OCI-LY3 (cell line): ENCODE measurements around the gene DCC.

ENCODE experiments used
- EZH2phosphoT487 ChIP-seq: fragments of 200-600 bp; shearing (Covaris generic); IDR thresholded peaks from 2 replicates; pipeline ENCODE4 v1.6.1; 2018; ENCODE audit warnings: antibody characterized with exemption, mixed run types, low read depth
- TF ChIP-seq, protein P1 (sequence below): fragments of 200-600, 300-600 bp; sonication (generic); IDR thresholded peaks from 2 replicates; pipeline ENCODE4 v1.5.1; 2014; ENCODE audit warnings: antibody characterized with exemption, low read length, low read depth

GRCh38 chr18:52386306-52386705 is 46.3 kb downstream of the DCC start:
- TF ChIP-seq, protein P1, sequence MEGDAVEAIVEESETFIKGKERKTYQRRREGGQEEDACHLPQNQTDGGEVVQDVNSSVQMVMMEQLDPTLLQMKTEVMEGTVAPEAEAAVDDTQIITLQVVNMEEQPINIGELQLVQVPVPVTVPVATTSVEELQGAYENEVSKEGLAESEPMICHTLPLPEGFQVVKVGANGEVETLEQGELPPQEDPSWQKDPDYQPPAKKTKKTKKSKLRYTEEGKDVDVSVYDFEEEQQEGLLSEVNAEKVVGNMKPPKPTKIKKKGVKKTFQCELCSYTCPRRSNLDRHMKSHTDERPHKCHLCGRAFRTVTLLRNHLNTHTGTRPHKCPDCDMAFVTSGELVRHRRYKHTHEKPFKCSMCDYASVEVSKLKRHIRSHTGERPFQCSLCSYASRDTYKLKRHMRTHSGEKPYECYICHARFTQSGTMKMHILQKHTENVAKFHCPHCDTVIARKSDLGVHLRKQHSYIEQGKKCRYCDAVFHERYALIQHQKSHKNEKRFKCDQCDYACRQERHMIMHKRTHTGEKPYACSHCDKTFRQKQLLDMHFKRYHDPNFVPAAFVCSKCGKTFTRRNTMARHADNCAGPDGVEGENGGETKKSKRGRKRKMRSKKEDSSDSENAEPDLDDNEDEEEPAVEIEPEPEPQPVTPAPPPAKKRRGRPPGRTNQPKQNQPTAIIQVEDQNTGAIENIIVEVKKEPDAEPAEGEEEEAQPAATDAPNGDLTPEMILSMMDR, result no peak
- no peak for TF ChIP-seq EZH2phosphoT487
